Central memory CD8-positive, alpha-beta T cell (primary cell): ENCODE measurements around the gene CTNNAL1.
A peak's percentile ranks its signal among the peaks of the same experiment; 100 is the strongest.

Experiments
- ATAC-seq: fragments of 150-1000 bp; cut with Tn5 transposase; replicated peaks from 2 replicates; pipeline ENCODE4 v1.10.0; 2022; ENCODE audit warnings: mild to moderate bottlenecking, moderate FRiP score, moderate number of reproducible peaks; ENCODE audit not compliant: poor library complexity, severe bottlenecking; ENCODE audit errors: extremely low read depth
- DNase-seq, 2 donors: peaks; one replicate each; pipeline ENCODE4 v3.0.0; 2021; ENCODE audit warnings: low spot score in 2 of 2
- H3K27ac Mint-ChIP-seq: one replicate; pipeline ENCODE4 v1.8.0; 2022; ENCODE audit warnings: low read depth, mild to moderate bottlenecking, moderate library complexity, mixed read lengths
- H3K27me3 Mint-ChIP-seq: one replicate; pipeline ENCODE4 v1.8.0; 2022; ENCODE audit warnings: mixed read lengths
- H3K36me3 Mint-ChIP-seq: one replicate; pipeline ENCODE4 v1.8.0; 2022; ENCODE audit warnings: mild to moderate bottlenecking, moderate library complexity, mixed read lengths; ENCODE audit not compliant: insufficient read depth
- H3K4me1 Mint-ChIP-seq: one replicate; pipeline ENCODE4 v1.8.0; 2022; ENCODE audit warnings: mixed read lengths
- H3K4me3 Mint-ChIP-seq: one replicate; pipeline ENCODE4 v1.8.0; 2022; ENCODE audit warnings: mild to moderate bottlenecking, moderate library complexity, mixed read lengths
- H3K9me3 Mint-ChIP-seq: one replicate; pipeline ENCODE4 v1.8.0; 2022; ENCODE audit warnings: mixed read lengths

The CTNNAL1 gene

GRCh38 chr9:109020581-109021511 lies 7.5 kb upstream of the CTNNAL1 start:
- Mint-ChIP-seq H3K36me3 (peaks cover 7% of the 10 kb centered on the region), H3K4me1 (peaks cover 6% of the 10 kb centered on the region), H3K27me3 (no peaks in the 10 kb centered on the region), H3K9me3 (no peaks in the 10 kb centered on the region), H3K27ac (no peak overlapping the region), H3K4me3 (no peak overlapping the region)
- ATAC-seq, result no peak
- DNase-seq, result no peak

GRCh38 chr9:109020113-109020512 lies 6.8 kb upstream of the CTNNAL1 start:
- H3K9me3 Mint-ChIP-seq, result no peaks in the 10 kb centered on the region

GRCh38 chr9:109019420-109019819 lies 6.1 kb upstream of the CTNNAL1 start:
- DNase-seq, result no peak
- no peak for ATAC-seq
- Mint-ChIP-seq H3K4me1 (peaks cover under 1% of the 10 kb centered on the region), H3K27me3 (no peaks in the 10 kb centered on the region), H3K4me3 (no peak overlapping the region), H3K27ac (no peak overlapping the region), H3K36me3 (peaks cover 4% of the 10 kb centered on the region), H3K9me3 (no peaks in the 10 kb centered on the region)

More at GRCh38 chr9:109020113-109020512, 6.8 kb upstream of the CTNNAL1 start:
- H3K27ac Mint-ChIP-seq, result no peak overlapping the region
- H3K36me3 Mint-ChIP-seq, result peaks cover 7% of the 10 kb centered on the region
- no peak overlapping the region for H3K4me3 Mint-ChIP-seq
- H3K4me1 Mint-ChIP-seq, result peaks cover 6% of the 10 kb centered on the region
- DNase-seq (no peak), ATAC-seq (no peak)
- H3K27me3 Mint-ChIP-seq, result no peaks in the 10 kb centered on the region

- no peaks in the 10 kb centered on the region for H3K9me3 Mint-ChIP-seq
These were observed 4.2 kb upstream of the CTNNAL1 start for GRCh38 chr9:109017493-109017892.

GRCh38 chr9:109017061-109017460 lies 3.8 kb upstream of the CTNNAL1 start:
- H3K27ac Mint-ChIP-seq, result no peak overlapping the region
- H3K9me3 Mint-ChIP-seq, result no peaks in the 10 kb centered on the region
- peaks cover 2% of the 10 kb centered on the region for H3K36me3 Mint-ChIP-seq
- ATAC-seq, result no peak
- no peaks in the 10 kb centered on the region for H3K27me3 Mint-ChIP-seq
- DNase-seq, result no peak
- peaks cover 15% of the 10 kb centered on the region for H3K4me1 Mint-ChIP-seq
- H3K4me3 Mint-ChIP-seq, result no peak overlapping the region

More at GRCh38 chr9:109017493-109017892, 4.2 kb upstream of the CTNNAL1 start:
- Mint-ChIP-seq H3K4me3 (no peak overlapping the region), H3K27me3 (no peaks in the 10 kb centered on the region), H3K4me1 (peaks cover 11% of the 10 kb centered on the region), H3K27ac (no peak overlapping the region), H3K36me3 (peaks cover 3% of the 10 kb centered on the region)
- ATAC-seq (no peak), DNase-seq (no peak)

GRCh38 chr9:109016132-109016531 lies 2.8 kb upstream of the CTNNAL1 start:
- DNase-seq, result no peak
- no peak for ATAC-seq
- H3K4me3 Mint-ChIP-seq, result no peak overlapping the region
- H3K27ac Mint-ChIP-seq, result no peak overlapping the region
- H3K27me3 Mint-ChIP-seq, result no peaks in the 10 kb centered on the region
- H3K4me1 Mint-ChIP-seq, result peaks cover 24% of the 10 kb centered on the region
- peaks cover 3% of the 10 kb centered on the region for H3K36me3 Mint-ChIP-seq
- no peaks in the 10 kb centered on the region for H3K9me3 Mint-ChIP-seq

- H3K27me3 Mint-ChIP-seq, result no peaks in the 10 kb centered on the region
- H3K36me3 Mint-ChIP-seq, result peaks cover 3% of the 10 kb centered on the region
- H3K4me3 Mint-ChIP-seq, result peak overlapping the region; percentile 0
- no peak for ATAC-seq
- no peak overlapping the region for H3K27ac Mint-ChIP-seq
- DNase-seq, result no peak
- H3K9me3 Mint-ChIP-seq, result no peaks in the 10 kb centered on the region
- peaks cover 24% of the 10 kb centered on the region for H3K4me1 Mint-ChIP-seq
These were observed 1.4 kb upstream of the CTNNAL1 start for GRCh38 chr9:109014608-109015280.

- peak overlapping the region; percentile 82 for H3K27ac Mint-ChIP-seq
These were observed 644 bp upstream of the CTNNAL1 start for GRCh38 chr9:109013679-109014607.

GRCh38 chr9:109012009-109012875 lies 1.1 kb downstream of the CTNNAL1 start:
- Mint-ChIP-seq H3K36me3 (peaks cover 3% of the 10 kb centered on the region), H3K4me1 (peaks cover 24% of the 10 kb centered on the region), H3K27me3 (no peaks in the 10 kb centered on the region), H3K4me3 (peak overlapping the region; percentile 97), H3K9me3 (no peaks in the 10 kb centered on the region), H3K27ac (peak overlapping the region; percentile 88)
- DNase-seq (no peak), ATAC-seq (peak; percentile 6)

More at GRCh38 chr9:109013679-109014607, 644 bp upstream of the CTNNAL1 start:
- Mint-ChIP-seq H3K36me3 (peaks cover 3% of the 10 kb centered on the region), H3K9me3 (no peaks in the 10 kb centered on the region), H3K27me3 (no peaks in the 10 kb centered on the region), H3K4me1 (peaks cover 24% of the 10 kb centered on the region), H3K4me3 (peak overlapping the region; percentile 97)
- DNase-seq (no peak), ATAC-seq (no peak)

- peaks cover 24% of the 10 kb centered on the region for H3K4me1 Mint-ChIP-seq
- DNase-seq, result no peak
- H3K36me3 Mint-ChIP-seq, result peaks cover 3% of the 10 kb centered on the region
- ATAC-seq, result no peak
- peak overlapping the region; percentile 29 for H3K4me3 Mint-ChIP-seq
- H3K27me3 Mint-ChIP-seq, result no peaks in the 10 kb centered on the region
- H3K27ac Mint-ChIP-seq, result no peak overlapping the region
- no peaks in the 10 kb centered on the region for H3K9me3 Mint-ChIP-seq
These were observed 2.0 kb downstream of the CTNNAL1 start for GRCh38 chr9:109011231-109011671.

- H3K9me3 Mint-ChIP-seq, result no peaks in the 10 kb centered on the region
- DNase-seq (no peak), ATAC-seq (peak; percentile 25)
- H3K27ac Mint-ChIP-seq, result peak overlapping the region; percentile 29
- H3K27me3 Mint-ChIP-seq, result no peaks in the 10 kb centered on the region
- peak overlapping the region; percentile 29 for H3K4me3 Mint-ChIP-seq
- peaks cover 3% of the 10 kb centered on the region for H3K36me3 Mint-ChIP-seq
- H3K4me1 Mint-ChIP-seq, result peaks cover 24% of the 10 kb centered on the region
These were observed 2.6 kb downstream of the CTNNAL1 start for GRCh38 chr9:109010746-109011145.
